Measurements from ENCODE around the gene UIMC1. TPM values are rescaled to one million over a fixed set of nuclear protein-coding genes. Genes with fewer than 3 reads are reported as not detected.

The UIMC1 gene
- total RNA-seq, 1 experiment from 2014 or later = 53.0 TPM

GRCh38 chr5:176921714-176922113 is 84.9 kb downstream of the UIMC1 start:
- no peaks in the 10 kb centered on the region for H3K79me1 ChIP-seq (ENCODE audit: insufficient read depth, low read depth, low read length, poor library complexity, severe bottlenecking)
- H3K4me1 Mint-ChIP-seq = peaks cover 0 to 13% of the 10 kb centered on the region in 2 experiments; a peak in 2 of 4 replicates
- H3K27ac Mint-ChIP-seq = peak overlapping the region; percentile 0 to 13 (median 12); a peak in 4 of 7 replicates
- no peak overlapping the region for H3K18ac ChIP-seq (ENCODE audit: insufficient read length, low read depth, low read length)
- H3K79me2 ChIP-seq (ENCODE audit: insufficient read depth, low read length) = no peaks in the 10 kb centered on the region
- no CpG with 5 or more reads among the region's 3 CpGs for WGBS (ENCODE audit: extremely low coverage, insufficient read length, low lambda C conversion rate)
- no peak overlapping the region for H3K27ac ChIP-seq (ENCODE audit: insufficient read length, low read depth, low read length)
- H2BK12ac ChIP-seq (ENCODE audit: insufficient read length, low read depth, low read length) = no peak overlapping the region
- no peak overlapping the region for H3T11ph ChIP-seq (ENCODE audit: low read length)
- TF ChIP-seq CTCF (conservative IDR thresholded peaks at IDR 0.05) = no peak
- H3K9ac ChIP-seq (ENCODE audit: extremely low read depth, insufficient read length, low read length) = no peak overlapping the region
- no peak overlapping the region for H3K23ac ChIP-seq (ENCODE audit: insufficient read length, low read depth, low read length)
- H3K56ac ChIP-seq (ENCODE audit: insufficient read length, low read depth, low read length) = no peak overlapping the region
- no peaks in the 10 kb centered on the region for H3K9me3 ChIP-seq (ENCODE audit: control insufficient read depth, low read depth, low read length)
- no peaks in the 10 kb centered on the region for H3K27me3 ChIP-seq (ENCODE audit: insufficient read depth, low read length)
- no peak overlapping the region for H4K91ac ChIP-seq (ENCODE audit: insufficient read length, low read depth, low read length)
- H2AFZ ChIP-seq (ENCODE audit: low read length) = no peak overlapping the region
- H2AK5ac ChIP-seq (ENCODE audit: insufficient read length, low read length) = no peak overlapping the region
- no peaks in the 10 kb centered on the region for H3K9me3 Mint-ChIP-seq
- no peaks in the 10 kb centered on the region for H3K27me3 Mint-ChIP-seq (ENCODE audit: low read depth)
- H3K4me2 ChIP-seq (ENCODE audit: insufficient read depth, insufficient read length, low read length) = no peak overlapping the region
- no peak overlapping the region for H3K14ac ChIP-seq (ENCODE audit: insufficient read depth, low read length)
- DNase-seq = no peak
- H4K5ac ChIP-seq (ENCODE audit: insufficient read length, low read depth, low read length) = no peak overlapping the region
- no peak overlapping the region for H2BK20ac ChIP-seq (ENCODE audit: low read depth, low read length, poor library complexity, severe bottlenecking)
- H2BK15ac ChIP-seq (ENCODE audit: low read depth, low read length) = no peak overlapping the region
- no peaks in the 10 kb centered on the region for H3K4me1 ChIP-seq (ENCODE audit: insufficient read depth, low read length)
- no peaks in the 10 kb centered on the region for H3K23me2 ChIP-seq (ENCODE audit: insufficient read length, low read depth, low read length, poor library complexity, severe bottlenecking)
- no peak overlapping the region for H3K4me3 Mint-ChIP-seq
- H2BK5ac ChIP-seq (ENCODE audit: insufficient read length, low read length) = no peak overlapping the region
- no peaks in the 10 kb centered on the region for H4K20me1 ChIP-seq (ENCODE audit: control insufficient read depth, insufficient read depth, insufficient read length)
- H2BK120ac ChIP-seq (ENCODE audit: low read depth, low read length, poor library complexity, severe bottlenecking) = no peak overlapping the region
- no peak overlapping the region for H4K8ac ChIP-seq (replicated peaks; ENCODE audit: insufficient read length, low read depth, low read length)
- no peak overlapping the region for H3K4ac ChIP-seq (ENCODE audit: low read depth, low read length)
- peaks cover 0 to 28% (median 14%) of the 10 kb centered on the region in 3 experiments; a peak in 6 of 7 replicates for H3K36me3 Mint-ChIP-seq (ENCODE audit: insufficient read depth in 1 of 3, low read depth in 3 of 3)

Measured in H9 (cell line).